ENCODE data around the gene NEURL1B.

NEURL1B gene

DNA sequence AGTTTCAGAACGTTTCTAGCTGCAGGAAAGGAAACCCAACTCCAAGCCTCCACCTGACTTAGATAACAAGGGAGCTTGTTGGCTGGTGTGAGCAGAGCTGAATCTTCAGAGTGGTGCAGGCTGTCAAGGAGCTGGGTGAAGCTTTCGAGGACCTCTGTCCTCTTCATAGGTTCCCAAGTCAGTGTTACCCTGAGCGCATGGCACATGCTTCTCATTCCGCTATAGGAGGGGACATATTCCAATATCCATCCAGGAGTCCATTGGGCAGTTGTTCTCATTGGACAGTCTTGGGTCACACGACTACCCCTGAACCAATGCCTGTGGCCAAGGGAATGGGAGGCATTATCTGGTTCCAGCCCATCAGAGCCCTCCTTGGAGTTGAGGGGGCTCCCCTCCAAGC, 79.6 kb downstream of the NEURL1B start:
- no peak for DNase-seq

GRCh38 chr5:172721455-172722326, 80.6 kb downstream of the NEURL1B start:
- no peak for DNase-seq

DNA sequence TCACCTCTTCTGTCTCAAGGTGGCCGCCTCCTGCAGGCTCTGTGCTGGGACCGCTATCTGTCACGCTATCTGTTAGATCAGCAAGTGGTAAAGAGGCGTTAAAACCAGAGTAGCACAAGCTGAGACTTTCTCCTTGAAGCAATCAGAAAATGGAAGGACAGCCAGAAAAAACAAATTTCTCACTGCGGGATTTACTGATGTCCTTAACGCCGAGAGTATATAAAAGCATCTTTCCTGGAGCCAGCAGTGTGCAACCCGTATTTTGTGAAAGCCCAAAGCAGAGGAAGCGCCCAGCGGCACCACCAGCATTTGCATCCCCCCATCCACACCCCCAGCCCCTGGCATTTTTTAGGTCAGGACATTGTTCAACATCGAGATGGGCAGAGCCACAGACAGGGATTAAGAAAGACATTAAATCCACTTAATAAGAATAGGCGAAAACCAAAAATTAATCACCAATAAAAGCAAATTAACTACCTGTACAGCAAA, 81.3 kb downstream of the NEURL1B start:
- DNase-seq, result peak; percentile 65

GRCh38 chr5:172723508-172723907, 82.4 kb downstream of the NEURL1B start:
- DNase-seq, result no peak

DNA sequence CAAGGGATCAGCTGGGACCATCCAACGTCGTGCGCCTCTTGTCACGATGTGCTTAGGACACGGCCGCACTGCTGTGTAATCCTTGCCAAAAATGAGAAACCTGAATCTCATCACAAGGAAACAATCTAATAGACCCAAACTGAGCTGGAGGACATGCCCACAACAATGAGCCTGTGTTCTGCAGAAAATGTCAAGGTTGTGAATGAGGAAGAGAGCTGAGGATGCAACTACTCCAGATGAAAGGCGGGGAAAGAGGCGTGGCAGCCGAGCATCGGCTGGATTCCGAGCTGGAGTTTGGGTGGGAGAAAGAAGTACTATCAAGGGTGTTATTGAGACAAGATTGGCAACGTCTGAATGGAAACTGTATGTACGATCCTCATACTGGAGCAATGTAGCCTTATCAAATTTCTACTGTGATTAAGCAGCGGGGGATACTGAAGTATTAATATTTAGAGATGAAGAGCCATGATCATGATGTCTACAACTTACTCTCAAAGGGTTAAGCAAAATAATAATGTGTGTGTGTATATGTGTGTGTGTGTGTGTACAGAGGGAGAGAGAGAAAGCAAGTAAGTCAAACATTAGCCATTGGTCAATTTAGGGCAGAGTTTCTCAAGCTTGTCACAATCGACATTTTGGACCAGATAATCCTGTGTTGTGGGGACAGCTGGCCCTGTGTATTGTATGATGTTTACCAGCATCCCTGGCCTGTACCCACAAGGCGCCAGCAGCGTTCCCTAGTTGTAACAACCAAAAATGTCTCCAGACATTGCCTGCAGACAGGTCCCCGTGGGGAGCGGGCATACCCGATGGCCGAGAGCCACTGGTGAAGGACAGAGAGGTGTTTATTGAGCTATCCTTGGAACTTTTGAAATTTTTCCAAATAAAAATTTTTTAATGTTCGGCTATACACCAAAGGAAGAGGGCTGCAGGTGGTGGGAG, 83.5 kb downstream of the NEURL1B start:
- no peak for DNase-seq

DNA sequence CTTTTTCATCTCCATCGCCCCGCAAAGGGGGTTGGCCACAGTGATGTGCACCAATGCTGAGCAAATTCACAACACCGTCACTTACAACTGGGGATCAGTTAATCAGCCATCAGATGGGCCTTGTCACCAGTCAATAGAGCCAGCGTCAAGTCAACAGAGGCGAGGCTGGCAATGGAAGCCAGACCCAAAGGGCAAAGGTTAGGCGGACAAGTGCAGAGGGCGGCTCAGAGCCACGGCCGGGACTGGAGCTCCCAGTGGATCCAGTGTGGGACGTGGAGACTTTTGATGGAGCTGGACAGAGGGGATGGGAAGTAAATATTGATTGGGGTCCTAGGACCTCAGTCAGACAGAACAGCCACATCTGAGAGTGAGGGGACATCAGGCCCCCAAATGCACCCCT, 84.2 kb downstream of the NEURL1B start:
- DNase-seq, result no peak

DNA sequence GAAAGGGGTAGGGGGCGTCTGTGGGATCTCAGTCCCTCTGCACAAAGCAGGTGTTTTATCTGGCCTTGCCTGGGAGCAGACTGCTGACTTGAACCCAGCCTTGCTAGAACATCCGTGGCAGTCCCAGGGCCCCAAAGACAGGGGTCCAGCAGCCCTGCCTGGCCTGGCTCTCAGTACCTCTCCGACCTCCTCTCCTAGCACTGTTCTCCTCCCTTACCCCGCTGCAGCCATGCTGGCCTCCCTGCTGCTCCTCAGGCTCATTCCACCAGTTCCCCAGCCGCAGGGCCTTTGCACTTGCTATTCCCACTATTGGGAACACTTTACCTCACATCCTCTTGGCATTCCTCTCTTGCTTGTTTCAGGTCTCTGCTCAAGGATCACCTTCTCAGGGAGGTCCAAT, 84.7 kb downstream of the NEURL1B start:
- no peak for DNase-seq

- DNase-seq, result no peak
Observed at GRCh38 chr5:172726966-172727365, 85.9 kb downstream of the NEURL1B start.

DNA sequence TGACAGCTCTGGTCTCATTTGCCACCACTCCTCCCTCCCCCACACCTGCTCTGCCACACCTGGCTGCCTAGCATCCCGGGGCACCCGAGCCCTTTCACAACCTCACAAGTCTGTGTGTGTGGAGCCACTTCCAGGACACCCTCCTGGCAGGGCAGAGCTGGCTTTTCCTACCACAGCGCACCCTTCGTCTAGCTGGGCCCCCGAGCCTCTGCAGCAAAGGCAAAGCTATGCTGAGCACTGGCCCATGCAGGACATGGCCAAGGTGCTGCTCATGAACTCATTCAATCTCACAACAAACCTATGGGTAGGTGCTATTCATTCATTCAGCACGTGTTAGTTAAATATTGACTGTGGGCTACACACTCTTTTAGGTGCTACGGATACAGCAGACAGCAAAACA, 86.5 kb downstream of the NEURL1B start:
- no peak for DNase-seq

DNA sequence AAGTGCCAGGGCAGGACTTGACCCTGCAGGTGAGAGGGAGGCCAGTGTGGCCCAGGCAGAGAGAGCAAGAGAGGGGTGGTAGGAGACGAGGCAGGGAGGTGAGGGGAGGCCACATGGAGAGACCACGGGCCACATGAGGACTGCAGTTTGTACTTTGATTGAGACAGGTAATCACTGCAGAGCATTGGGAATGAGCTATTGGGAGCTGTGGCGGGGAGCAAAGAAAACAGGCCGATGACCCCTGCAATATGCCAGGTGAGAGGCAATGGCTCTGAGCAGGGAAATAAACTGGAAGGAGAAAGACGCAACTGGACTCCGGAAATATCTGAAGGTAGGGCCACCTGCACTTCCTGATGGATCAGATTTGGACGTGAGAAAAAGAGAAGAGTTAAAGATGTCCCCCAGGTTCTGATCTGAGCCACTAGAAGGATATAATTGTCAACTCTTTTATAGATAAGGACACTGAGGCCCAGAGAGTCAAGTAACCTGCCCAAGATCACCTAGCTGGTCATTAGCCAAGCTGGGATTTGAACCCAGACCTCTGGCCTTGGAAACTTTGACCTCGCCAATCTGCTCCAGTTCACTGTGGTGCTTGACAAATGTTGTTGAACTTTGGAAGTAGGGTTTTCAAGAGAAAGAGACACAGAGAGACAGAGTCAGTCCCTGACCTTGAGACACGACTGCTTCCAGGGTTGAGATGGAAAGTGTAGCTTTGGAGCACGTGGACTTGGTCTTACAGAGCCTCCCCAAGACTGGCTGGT, 87.6 kb downstream of the NEURL1B start:
- DNase-seq, result no peak

- DNase-seq, result no peak
Observed at GRCh38 chr5:172729588-172729987, 88.5 kb downstream of the NEURL1B start.

- no peak for DNase-seq
Observed at GRCh38 chr5:172730222-172730621, 89.2 kb downstream of the NEURL1B start.

DNA sequence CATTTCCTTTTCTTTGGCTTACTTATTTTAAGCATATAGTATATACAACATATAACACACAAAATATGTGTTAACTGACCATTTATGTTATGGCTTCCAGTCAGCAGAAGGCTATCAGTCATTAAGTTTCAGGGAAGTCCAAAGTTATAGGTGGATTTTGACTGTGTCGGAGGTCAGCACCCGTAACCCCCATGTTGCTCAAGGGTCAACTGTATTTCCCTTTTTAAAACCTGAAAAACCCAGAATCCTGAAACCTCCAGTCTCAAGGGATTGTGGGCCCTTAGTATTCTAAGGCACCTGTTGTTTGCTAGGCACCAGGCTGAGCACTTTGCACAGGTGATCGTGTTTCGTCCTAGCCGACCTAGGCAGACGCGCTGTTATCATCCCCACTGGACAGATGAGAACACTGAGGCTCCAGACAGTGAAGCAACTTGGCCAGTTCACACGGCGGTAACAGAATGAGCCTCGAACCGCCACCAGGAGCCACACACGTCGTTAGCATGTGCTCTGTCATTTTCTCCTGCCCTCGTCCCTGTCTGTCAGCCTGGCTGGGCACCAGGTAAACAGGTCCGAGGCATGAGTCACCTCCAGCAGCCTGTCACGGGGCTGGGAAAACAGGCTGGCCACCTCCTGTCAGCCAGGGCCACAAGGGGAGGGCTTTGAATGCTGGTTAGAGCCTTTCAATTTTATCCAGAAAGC, 90.1 kb downstream of the NEURL1B start:
- no peak for DNase-seq

- no peak for DNase-seq
Observed at GRCh38 chr5:172731680-172732074, 90.6 kb downstream of the NEURL1B start.

GRCh38 chr5:172732201-172732865, 91.3 kb downstream of the NEURL1B start:
- DNase-seq, result no peak

DNA sequence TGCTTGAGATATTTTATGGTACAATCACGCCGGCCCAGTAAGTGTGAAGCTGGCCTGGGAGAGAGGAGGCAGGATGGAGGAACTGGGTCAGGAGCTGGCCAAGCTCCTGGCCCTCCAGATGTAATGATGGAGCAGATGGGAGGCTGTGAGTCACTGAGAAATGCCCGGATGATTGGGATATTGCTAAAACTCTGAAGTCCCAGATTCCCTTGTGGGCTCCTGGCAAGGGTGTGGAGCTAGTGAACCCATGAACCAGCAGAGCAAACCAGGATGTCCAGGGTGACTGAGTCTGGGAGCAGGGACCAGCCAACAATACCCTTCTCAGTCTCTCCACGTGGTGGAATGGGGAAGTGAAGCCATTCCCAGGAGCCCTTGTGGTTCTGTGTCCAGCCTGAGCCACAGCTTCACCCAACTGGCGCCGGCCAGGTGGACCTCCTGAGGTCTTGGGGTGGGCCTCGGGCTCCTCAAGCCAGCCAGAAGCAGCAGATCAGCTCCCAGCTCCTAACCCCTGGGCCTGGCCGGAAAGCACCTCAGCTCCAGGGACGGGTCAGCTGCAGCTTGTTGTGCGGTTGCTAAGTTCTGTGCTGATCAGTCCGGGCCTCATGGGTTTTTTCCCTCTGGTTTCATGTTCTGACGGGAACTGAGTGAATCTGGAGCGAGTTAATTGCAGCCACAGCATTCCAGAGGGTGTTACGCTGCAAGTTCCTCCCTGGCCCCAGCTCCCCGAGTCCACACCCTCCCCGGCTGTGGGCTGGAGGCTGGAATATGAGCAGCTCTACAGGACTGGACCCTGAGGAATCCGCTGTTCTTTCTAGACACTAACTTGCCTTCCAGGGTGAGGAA, 92.3 kb downstream of the NEURL1B start:
- DNase-seq, result no peak

DNA sequence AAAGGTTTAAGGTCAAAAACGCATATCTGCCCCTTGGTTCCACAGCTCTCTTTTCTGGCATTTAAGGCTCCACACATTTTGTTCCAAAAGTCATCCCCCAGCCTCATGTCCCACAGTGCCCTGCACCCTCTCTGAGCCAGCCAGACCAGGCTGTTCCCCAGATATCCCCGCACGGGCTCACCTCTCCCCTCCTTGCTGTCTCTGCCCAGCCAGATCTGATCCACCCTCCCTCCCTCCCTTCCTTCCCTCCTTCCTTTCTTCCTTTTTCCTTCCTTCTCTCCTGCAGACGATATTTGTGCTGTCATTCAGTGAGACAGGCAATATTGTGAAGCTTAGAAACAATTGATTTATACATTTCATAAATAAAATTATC, 92.9 kb downstream of the NEURL1B start:
- DNase-seq, result no peak

DNA sequence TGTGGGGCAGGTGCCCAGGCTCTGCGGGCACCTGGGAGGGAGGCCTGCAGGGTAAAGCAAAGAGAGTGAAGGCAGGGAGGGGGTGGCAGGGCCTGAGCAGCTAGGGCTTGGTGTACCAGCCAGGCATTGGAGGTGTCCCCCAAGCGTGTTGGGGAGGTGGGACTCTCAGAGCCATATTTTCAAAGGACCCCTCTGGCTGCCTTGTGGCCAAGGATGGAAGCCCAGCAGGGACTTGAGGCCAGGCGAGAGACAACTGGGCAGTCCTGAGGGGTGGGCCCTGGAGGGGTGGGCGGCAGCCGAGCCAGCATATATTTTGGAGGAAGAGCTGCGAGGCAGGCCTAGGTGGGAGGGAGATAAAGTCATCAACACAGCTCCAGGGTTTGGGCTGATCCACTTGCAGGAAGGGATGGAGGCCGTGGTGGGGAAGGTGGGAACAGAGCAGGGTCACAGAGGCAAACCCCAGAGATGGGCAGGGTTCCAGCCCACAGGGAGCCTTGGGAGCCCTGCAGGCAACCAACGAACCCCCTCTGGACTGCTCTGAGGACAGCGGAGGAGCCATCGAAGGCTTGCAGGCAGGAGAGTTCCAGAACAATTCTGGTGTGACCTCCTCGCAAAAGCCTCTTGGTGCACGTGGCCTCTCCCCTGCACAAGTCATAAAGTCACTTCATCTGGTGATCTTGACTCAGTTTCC, 94.2 kb downstream of the NEURL1B start:
- DNase-seq, result no peak

GRCh38 chr5:172736508-172737135, 95.6 kb downstream of the NEURL1B start:
- no peak for DNase-seq

GRCh38 chr5:172739375-172739774, 98.3 kb downstream of the NEURL1B start:
- DNase-seq, result no peak

All from CD4-positive, alpha-beta T cell treated with Interleukin-12 subunit alpha and Interleukin-12 subunit beta, for 1 hour (primary cell).